Non-pigmented ciliary epithelial cell (primary cell): ENCODE results near the gene AGPAT2.
"Not testable (repeated sequence)": the region's sequence is repeated elsewhere in the genome, so short reads cannot be mapped to it uniquely, and the experiment has no call there.

Experiments
- DNase-seq: peaks from one replicate; pipeline ENCODE4 v3.0.0-alpha.2; 2010; ENCODE audit warnings: low read depth

AGPAT2 gene

DNA sequence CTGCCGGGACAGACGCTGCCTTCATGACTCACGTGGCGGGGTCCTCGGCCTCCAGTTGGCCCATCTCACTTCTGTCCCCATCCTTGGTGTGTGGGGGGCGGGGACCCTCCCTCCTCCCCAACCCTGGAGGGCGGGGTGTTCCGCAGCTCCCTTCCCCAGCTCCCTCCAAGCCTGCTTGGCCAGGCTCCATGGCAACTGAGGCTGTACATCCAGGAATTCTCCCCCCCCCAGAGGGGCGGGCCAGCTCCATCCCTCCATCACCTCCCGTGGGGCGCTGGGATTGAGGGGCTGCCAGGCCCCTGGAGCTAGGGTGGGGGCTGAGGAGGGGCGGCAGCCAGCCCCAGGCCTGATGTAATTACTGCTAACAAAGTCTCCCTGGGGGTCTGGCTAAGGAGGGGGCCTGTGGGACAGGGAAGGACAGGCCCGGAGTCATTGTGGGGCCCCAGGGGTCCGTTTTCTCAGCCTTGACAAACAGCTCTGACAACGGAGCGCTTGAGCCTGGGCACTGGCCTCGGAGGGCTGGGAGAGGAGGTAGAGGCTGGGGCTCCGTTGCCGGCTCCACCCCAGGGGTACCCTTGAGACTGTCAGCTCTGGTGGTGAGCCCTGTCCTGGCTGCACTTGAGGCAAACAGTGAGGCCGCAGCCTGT lies 33.1 kb upstream of the AGPAT2 start:
- no peak for DNase-seq

DNA sequence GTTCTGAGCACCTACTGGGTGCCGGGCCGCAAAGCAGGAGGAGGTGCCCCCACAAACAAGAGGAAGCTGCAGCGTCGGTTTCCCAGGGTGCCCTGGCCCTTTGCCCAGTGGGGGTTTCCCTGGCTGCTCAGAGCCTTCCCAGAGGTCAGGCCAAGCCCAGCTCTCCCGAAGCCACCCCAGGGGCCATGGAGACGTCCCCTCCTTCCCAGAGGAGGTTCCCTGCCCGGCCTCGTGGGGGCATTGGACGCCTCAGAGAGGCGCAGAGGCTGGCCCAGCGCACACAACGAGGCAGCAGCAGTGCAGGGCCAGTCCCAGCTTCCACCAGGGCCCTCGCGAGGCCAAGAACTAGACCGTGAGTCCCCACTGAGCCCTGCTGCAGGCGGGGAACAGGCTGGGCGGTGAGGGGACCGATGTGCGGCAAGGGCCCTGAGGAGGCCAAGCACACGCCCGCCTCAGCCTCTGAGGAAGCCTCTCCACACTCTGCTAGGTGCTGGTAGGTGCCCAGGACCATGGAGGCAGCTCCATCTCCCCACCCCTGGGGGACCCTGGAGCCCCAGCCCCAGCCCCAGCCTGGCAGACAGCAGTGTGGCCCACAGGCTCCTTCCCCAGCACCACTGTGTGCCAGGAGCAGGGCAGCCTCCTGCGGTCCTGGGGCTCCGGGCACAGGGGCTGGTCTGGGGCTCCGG lies 32.1 kb upstream of the AGPAT2 start:
- no peak for DNase-seq

- no peak for DNase-seq
Observed at GRCh38 chr9:136718345-136719194, 31.3 kb upstream of the AGPAT2 start.

DNA sequence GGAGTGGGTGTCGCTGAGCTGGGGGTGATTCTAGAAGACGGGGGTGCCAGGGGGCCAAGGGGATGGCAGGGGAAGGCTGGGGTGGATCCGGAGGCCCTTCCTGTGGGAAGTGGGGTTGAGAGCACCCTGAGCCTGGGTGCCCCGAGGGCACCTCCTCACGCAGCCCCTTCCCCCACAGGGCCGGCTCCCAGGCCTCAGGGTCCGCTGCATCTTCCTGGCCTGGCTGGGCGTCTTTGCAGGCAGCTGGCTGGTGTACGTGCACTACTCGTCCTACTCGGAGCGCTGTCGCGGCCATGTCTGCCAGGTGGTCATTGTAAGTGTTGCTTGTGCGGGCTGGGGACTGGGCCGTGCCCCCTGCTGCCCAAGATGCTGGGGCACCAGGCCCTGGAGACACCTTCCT lies 30.1 kb upstream of the AGPAT2 start:
- DNase-seq = no peak

GRCh38 chr9:136714893-136715274 lies 27.6 kb upstream of the AGPAT2 start:
- no peak for DNase-seq

DNA sequence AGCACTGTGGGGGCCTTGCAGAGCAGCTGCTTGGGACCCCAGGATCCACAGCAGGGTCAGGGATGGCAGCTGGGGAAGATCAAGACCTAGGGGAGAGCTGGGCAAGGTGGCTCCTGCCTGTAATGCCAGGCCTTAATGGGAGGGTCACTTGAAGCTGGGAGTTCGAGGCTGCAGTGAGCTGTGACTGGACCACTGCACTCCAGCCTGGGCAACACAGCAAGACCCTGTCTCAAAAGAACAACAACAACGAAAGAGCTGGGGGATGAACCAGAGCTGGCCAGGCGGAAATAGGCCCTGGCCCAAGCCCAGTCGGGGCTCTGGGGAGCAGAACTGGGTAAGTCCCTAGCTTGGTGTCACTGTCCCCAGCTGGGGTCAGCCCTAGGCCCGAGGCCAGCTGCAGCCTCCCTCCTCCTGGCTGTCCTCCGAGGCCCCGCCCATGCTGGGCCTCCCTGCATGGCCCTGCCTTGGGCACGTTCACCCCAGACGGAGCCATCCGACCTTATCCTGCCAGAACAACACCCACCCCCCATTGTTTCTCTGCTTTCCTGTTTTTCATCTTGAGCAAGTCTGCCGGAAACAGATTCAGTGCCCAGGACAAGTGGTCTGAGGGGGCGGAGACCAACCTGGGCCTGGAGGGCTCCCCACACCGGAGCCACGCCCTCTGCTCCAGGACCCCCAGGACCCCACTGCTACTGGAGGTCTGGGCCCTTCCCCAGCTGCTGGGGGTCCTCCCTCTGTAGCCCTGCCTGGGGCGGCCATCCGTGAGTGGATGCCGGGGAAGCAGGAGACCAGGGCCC lies 27.0 kb upstream of the AGPAT2 start:
- no peak for DNase-seq

- DNase-seq = no peak
Observed at GRCh38 chr9:136713550-136713949, 26.3 kb upstream of the AGPAT2 start.

DNA sequence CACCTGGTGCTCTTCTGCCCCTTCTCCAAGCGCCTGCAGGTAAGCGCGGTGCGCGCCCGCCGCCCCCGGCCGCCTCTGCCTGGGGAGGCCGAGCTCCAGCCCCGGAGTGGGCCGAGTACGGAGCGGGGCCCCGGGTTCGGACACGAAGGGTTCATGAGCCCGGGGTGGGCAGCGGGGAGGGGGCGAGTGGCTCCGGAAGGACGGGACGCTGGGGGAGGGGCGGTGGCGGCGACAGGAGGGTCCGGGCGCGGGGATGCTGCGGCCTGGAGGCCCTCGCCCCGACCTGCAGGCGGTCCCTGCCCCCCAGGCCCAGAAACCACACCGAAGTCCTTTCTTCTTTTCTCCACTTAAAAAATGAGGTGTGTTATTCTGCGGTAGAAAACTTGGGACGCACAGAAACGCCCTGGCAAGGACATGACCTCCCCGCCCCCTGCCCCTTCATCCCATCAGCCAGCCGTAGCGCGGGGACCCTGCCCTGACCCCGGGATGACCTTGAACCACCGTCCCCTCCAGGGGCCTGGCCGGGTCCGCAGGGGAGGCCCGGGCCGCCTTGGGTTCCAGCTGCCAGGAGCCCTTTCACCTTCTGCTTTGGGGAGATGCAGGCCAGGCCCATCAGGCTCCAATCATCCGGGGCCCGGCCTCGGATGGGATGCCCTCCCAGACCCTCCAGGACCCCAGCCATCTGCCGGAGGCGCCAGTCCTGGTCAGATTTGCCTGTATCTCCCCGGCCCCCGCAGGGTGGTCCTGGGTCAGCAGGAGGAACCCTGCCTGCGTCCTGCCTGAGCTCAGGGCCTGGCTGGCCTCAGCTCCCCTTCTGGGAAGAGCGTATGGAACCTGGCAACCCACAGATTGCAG lies 25.7 kb upstream of the AGPAT2 start:
- DNase-seq = no peak

DNA sequence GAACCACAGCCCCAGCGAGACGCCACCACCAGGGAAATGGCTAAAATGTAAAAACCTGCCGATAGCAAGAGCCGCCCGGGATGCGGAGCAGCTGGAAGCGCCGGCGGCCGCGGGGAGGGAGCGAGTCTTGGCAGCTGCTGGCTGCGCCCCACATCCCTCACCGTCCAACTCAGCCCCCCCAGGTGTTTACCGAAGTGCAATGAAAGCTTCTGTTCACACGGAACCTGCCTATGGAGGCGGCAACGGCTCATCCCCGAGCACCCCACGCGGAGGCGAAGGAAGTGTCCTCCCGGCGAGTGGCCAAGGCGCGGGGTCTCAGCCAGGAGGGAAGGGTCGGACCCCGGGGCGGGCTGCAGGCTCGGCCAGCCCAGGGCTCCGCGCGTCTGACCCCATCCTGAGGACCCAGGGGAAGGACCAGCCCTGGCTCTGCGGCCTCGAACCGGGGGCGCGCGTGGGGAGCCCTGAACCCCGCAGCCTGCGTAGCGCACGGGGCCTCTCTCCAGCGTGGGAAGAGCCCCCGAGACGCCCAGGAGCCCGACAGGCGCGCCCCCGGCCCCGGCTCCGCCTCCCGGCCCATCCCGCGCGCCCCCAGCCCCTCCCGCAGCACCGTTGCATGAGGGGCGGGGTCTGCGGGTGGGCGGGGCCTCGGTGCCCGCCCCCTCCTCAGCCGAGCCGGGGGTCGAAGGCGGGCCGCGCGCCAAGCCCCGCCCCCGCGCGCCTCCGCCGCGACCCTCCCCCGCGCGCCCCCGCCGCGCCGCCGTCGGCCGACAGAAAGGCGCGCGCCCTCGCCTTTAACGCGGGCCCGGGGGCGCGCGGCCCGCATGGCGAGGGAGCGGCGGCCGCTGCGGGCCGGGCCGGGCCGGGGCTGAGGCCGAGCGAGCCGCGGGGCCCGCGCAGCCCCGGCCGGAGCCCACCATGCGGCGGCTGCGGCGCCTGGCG lies 24.8 kb upstream of the AGPAT2 start, which contains the start of gene DIPK1B:
TSS of gene DIPK1B (plus strand) at position 822 of the 939 bp plus-strand sequence. CDS start at position 916, 94 bp downstream.
- no peak for DNase-seq

DNA sequence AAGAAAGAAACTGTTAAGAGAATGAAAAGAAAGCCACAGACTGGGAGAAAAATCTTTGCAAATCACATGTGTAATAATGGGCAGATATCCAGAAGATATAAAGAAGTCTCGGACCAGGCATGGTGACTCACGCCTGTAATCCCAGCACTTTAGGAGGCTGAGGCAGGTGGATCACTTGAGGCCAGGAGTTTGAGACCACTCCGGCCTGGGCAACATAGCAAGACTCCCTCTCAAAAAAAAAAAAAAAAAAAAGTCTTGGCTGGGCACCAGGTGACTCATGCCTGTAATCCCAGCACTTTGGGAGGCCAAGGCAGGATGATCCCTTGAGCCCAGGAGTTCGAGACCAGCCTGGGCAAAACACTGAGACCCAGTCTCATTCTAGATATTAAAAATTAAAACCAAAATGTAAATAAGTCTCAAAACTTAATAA lies 24.0 kb upstream of the AGPAT2 start:
- DNase-seq = not testable (repeated sequence)

GRCh38 chr9:136710543-136710942 lies 23.3 kb upstream of the AGPAT2 start:
- no peak for DNase-seq

DNA sequence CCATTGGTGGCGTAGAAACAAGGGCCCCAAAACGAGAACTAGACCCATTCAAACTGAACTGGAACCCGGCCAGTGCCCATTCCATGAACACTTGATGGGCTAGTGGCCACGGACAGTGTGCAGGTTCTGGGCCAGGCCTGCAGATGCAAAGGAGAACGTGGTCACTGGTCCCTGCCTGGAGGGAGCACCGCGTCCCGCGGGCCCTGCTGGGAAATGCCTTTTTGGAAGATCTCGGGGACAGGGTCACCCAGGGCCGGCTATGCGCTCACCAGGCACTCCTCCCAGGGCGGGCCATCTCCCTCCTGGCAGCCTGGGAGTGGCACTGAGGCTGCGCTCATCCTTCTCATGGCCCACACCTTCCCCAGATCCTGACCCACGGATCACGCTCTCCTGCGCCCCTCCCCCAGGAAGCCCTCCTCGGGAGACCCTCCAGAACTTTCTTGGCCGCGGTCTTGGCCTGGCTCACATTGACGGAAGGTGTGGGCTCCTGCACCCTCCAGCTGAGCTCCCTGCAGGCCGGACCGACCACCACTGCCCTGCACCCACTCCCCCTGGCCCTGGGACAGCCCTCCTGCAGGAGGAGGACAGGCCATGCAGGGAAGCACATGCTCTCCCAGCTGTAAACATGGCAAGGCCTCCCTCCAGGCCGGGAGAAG lies 22.3 kb upstream of the AGPAT2 start:
- DNase-seq = no peak

DNA sequence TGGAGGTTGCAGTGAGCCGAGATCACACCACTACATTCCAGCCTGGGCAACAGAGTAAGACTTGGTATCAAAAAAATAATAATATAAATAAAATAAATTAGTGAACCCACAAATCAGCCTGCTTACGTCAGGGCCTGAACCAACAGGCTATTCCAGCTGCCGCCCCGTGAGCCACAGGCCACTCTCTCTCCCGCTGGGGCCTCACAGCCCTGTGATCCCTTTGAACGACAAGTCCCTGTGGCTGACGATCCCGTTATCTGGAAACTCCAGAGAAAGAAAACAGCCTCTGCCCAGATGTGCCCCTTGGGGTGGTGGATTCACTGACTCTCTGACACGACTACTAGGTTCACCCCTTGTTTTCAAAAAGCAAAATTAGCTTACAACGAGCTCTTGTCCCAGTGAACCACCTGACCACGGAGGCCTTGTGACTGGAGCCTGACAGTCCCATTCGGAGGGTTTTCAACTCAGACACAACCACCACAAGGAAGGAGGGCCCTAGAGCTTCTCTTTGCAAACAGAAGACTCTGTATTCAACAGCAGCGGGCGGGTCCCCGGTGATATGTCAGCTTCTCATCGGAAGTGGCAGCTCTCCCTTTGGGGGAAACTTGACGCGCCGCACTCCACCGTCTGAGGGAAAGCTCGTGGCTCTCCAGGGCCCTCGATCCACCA lies 20.7 kb upstream of the AGPAT2 start:
- DNase-seq = no peak

DNA sequence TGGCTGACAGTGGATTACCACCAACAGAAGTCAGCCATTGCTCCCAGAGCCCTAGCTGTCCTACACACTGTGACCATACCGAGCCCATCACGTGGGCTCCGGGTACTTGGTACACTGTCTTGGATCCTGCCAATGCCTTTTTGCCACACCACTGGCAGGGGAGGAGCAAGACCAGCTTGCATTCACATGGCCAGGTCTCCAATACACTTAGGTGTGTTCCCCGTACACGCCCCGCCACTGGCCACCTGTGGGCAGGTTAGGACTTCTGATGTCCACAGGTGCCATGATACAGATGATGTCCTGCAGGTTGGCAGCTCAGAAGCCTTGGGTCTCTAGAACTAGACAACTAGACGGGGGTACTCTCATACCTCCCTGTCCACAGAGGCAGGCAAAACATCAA lies 19.8 kb upstream of the AGPAT2 start:
- DNase-seq = no peak

DNA sequence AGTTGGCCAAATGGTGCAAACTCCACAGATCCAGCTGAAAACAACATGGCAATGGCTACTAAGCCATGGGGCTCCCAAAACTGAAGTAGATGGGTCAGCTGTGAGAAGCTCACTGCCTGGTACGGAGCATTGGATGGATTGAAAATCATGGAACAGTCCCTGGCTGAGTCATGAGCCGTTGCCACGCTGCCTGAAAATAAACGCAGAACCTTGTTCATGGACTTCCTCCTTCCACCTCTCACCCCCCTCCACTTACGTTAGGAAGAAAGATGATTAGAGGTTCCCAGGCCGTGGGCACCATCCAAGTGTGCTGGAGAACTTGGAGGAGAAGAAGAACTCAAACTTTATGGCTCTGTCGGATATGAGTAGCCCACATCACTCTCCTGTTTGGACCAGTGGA lies 18.3 kb upstream of the AGPAT2 start:
- DNase-seq = no peak

DNA sequence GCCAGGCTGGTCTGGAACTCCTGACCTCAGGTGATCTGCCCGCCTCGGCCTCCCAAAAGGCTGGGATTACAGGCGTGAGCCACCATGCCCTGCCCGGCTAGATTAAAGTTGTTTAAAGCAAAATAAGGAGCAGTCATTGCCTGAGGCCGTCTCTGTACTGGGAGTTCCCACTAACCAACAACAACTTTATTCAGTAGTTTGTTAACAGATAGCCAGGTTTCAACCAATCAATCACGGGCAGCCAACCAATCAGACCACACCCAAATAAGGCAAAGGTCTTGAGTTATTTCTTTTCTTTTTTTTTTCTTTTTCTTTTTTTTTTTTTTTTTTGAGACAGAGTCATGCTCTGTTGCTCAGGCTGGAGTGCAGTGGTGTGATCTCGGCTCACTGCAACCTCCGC lies 17.5 kb upstream of the AGPAT2 start:
- DNase-seq = not testable (repeated sequence)

- DNase-seq = no peak
Observed at GRCh38 chr9:136703276-136703860, 16.1 kb upstream of the AGPAT2 start.

DNA sequence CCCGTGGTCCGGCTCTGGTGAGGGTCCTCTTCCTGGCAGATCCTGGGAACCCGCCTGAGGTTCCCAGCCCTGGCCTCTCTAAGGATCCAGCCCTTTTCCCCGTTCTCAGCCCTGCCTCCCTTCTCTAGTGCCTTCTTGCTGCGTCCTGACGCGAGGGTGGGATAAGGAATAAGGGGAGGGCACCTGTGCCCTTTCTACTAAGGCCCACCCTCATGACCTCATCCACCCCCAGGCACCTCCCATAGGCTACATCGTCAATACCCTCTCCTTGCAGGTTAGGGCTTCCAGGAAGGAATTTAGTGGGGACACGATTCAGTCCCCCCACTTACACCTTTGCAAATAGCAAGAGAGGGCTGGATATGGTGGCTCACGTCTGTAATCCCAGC lies 14.4 kb upstream of the AGPAT2 start:
- DNase-seq = no peak
